Hematopoietic multipotent progenitor cell treated with erythropoietin and hydrocortisone succinate and interleukin-3 and kit ligand, for 6 days (in vitro differentiated cells): ENCODE measurements around the gene MAT1A.
"Not testable (repeated sequence)": the region's sequence is repeated elsewhere in the genome, so short reads cannot be mapped to it uniquely, and the experiment has no call there.

ENCODE experiments used
- DNase-seq: peaks from one replicate; pipeline ENCODE4 v3.0.0-alpha.2; 2015

The MAT1A gene

DNA sequence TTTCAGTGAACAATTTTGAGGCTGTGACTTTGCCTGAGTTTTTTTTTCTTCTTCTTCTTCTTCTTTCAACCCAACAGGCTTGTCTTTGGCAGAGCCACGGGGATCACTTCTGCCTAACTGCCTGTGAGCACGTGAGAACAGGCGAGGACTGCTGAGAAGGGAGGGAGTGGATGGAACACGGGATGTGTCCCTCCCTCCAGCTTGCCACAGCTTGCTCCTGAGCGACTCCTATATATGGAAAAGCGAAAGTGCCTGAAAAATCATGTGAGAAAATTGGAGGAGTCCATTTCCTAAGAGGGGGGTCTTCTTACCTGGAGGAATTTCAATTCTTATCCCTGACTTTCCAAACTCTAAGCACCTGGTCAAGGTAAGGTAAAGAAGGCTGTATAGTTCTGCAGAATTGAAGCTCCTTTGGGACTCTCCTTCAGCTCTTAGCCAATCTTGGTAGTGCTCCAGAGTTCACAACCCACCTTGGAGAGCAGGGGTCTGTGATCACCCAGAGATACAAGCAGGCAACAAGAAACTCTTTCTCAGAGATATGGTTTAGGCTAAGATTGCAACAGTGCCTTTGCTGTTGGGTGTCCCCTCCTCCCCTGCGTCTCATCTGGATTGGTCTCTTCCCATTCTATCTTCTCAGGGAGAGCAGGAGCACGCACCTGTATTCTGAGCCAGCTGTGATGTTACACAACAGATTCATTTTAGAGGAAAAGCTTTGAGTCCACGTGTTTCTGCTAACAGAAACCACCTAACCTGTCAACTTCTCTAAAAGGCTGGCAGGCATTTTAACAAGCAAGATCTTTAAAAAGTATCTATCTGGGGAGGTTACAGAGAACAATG is at the start of gene MAT1A:
TSS of gene MAT1A (minus strand) at position 208 of the 837 bp plus-strand sequence. CDS start 235 bp downstream, outside the sequence.
- no peak for DNase-seq

DNA sequence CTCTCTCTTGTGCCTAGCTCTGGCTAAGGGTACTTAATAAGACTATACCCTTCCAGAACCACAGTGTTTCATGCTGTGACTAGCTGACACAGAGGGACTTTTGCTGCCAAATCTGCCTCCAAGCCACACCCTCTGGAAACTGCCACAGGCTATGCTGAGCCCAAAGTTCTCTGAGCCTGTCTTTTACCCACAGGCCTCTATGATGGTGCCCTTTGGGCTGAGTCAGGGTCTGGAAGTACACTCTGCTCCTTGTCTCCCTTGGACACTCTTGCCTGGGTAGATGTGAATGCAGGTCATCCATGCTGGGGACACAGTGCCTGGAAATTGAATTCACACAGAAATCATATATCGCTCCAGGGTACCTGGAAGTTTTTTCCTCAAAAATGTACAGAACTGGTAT is 44.5 kb upstream of the MAT1A start:
- no peak for DNase-seq

DNA sequence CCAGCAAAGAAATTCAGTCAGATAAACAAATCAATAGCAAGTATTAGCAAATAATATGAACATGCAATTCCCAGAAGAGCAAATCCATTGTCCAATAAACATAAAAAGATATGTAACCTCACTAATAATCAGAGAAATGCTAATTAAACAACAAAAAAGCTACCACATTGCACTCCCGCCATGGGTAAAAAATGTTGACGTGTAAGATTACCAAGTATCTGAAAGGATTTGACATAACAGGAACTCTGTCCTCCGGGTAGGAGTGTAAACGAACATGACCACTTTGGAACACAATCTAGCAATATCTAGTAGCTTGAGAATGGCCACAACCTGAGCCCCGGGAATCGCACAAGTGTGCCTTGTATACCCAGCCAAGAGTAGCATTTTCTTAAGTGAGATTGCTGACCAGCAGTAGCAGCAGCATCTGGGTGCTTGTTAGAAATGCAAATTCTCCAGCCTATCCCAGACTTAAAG is 35.5 kb upstream of the MAT1A start:
- no peak for DNase-seq

DNA sequence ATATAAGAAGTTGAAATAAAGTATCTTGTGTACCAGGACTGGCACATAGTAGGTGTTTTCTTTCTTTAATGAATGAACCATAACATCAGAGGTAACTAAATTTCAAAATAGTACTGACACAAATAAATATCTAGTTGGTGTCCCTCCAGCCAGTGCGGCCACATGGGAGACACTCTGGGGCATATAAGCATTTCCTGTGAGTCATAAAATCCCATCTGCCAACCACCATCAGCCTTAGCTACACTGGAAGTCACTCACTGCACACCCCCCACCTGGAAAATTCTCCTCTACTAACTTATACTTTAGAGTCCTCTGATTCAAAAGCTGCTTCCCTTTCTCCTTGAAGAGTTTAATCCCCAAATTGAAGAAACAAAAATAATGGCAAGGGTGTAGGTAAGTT is 34.6 kb upstream of the MAT1A start:
- no peak for DNase-seq

DNA sequence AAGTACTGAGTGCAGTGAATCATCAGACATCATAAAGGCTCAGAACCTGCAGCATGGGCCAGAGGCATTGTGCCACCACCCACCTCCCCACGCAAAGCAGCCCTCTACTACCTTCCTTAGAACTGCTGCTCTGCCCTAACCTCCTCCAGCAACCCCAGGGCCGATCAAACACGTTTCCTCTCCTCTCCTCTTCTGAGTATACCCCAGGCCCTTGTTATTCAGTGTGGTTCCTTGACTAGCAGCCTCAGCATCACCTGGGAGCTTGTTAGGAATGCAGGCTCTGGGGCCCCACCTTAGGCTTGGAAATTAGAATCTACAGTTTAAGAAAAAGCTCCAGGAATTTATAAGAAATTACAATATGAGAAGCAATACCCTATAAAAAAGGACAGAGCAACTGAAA is 33.9 kb upstream of the MAT1A start:
- no peak for DNase-seq

DNA sequence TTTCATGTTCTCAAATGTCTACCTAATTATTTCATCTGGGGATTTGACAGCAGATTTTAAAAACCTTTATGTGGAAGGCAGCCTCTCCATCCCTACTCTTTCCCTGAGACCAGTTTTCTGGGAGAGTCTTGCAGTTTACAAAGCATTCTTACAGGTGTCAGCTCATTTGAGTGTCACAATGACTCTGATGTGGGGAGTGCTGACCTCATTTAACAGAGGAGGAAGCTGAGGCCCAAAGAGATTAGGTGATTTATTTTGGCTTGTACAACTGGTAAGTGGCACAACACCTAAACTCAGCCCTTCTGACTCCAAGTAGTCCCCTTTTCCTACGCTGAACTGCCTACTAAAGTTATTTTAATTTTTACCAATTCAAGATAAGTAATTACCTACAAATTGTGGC is 33.3 kb upstream of the MAT1A start:
- no peak for DNase-seq

DNA sequence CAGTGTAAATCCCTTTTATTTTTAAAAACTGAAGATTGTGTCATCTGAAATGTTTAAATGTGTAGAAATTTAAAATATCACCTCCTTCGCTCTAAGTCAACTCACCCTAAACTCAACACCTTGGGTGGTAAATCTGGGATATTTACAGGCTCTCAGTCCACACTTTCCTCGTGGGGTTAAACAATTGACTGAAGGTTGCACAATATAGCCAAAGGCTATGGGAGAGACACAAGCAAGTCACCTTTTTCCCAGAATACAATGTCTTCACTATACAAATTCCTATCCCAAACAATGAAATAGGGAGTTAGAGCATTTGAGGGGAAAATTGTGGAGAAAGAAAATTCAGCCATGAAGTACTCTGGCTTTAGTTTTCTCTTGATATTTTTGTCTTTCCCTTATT is 32.7 kb upstream of the MAT1A start:
- no peak for DNase-seq

DNA sequence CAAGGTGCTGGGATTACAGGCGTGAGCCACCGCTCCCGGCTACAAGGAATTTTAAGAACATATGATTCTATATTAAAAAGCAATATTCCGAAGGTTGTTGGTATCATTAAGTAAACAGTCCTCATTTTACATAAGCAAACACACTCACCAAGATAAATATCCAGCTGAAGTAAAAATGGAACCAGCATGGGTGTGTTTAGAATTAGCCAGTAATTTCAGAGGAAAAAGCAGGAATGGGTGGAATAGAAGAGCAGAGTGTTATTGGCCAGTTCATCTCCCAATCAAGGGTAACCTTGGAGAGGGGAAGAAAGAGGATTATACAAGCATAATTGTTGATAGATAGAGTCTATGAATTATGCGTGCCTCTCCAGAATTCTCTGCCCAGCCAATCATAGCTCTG is 31.7 kb upstream of the MAT1A start:
- DNase-seq = no peak

DNA sequence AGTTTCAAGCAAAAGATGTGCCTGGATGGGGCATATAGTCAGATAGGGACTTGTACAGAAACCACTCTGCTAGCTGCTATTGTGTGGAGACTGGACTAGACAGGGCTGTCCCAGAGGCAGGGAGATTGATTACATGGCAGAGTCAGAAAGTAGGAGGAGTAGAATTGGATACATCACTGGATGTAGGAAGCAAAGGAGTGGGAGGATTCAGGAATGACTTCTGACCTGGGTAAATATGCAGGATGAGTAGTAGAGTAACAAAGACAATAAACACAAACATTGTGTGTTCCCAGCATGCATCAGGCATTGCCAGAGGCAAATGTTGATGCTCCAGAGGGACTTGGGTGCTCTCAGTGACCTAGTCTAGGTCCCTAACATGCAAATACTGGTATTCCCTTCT is 30.9 kb upstream of the MAT1A start:
- no peak for DNase-seq

DNA sequence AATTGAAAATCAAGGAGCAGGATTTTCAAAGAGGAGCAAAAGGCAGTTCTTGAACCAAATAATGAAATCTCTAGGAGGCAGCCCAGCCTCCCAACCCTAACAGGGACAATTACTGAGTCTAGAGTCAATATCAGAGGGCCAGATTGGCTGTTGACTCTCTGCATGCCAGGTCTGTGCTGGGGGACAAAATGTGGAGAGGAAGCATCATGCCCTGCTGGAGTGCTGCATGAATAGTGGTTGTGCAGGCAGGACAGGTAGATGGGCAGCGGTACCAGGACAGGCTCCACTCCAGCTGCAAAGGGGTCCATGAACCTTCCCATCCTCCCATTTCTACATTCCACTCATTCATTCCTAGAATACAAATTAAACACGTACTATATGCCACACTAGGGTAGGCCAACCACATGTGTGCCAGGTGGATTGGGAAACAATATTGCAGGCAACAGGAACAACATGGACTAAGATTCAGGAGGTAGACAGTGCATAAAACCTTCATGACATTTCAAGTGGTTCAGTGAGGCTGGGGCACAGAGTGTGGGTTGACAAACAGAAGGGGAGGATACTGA is 30.4 kb upstream of the MAT1A start:
- DNase-seq = no peak

DNA sequence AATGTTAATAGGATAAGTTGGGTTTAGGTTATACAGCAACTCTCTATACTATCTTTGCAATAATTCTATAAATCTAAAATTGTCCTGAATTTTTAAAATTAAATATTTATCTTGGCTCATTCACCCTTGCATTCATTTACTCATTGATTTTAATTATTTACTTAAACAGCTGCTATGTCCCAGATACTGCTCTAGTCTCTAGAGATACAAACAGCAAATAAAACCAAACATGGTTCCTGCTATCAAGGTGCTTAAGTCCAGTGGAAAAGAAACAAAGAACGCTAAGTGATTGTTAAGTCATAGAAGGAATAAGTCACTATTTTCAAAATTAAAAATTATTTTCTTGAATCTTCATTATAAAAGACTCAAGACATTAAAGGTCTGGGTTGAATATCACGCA is 29.9 kb upstream of the MAT1A start:
- DNase-seq = no peak

DNA sequence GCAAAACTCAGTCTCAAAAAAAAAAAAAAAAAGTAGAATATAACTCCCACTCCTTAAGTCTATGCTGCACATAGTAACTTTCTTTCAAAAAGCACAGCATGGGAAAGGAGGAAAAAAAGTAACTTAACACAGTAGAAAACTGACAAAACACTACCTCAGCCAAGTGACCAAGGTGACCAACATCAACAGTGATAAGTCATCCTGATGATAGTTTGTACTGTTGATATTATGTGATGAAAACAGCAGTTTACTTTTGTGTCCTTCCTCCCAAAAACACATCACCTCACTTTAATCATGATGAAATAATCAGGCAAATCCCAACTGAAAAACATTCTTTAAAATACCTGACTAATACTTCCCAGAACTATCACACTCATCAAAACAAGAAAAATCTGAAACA is 29.3 kb upstream of the MAT1A start:
- no peak for DNase-seq

DNA sequence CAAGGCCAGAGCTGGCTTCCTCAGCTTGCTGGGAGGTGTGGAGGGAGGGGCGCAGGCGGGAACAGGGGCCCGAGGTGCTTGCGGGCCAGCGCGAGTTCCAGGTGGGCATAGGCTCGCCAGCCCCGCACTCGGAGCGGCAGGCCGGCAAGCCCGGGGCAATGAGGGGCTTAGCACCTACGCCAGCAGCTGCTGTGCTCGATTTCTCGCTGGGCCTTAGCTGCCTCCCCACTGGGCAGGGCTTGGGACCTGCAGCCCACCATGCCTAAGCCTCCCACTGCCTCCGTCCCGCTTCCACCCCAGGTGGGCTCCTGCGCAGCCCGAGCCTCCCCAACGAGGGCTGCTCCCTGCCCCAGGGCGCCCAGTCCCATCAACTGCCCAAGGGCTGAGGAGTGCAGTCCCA is 25.9 kb upstream of the MAT1A start:
- DNase-seq = no peak

DNA sequence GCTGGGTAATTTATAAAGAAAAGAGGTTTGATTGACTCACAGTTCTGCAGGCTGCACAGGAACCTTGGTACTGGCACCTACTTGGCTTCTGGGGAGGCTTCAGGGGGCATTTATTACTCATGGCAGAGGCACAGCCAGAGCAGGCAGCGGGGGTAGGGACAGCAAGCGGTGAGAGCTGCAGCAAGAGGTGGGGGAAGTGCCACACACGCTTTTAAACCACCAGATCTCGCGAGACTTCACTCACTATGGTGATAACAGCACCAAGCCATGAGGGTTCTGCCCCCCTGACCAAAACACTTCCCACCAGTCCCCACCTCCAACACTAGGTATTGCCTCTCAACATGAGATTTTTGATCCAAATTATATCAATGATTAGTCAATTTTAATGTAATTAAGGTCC is 24.1 kb upstream of the MAT1A start:
- DNase-seq = no peak

DNA sequence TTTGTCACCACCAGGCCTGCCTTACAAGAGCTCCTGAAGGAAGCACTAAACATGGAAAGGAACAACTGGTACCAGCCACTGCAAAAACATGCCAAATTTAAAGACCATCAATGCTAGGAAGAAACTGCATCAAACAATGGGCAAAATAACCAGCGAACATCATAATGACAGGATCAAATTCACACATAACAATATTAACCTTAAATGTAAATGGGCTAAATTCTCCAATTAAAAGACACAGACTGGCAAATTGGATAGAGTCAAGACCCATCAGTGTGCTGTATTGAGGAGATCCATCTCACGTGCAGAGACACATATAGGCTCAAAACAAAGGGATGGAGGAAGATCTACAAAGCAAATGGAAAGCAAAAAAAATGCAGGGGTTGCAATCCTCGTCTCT is 16.5 kb upstream of the MAT1A start:
- not testable (repeated sequence) for DNase-seq

DNA sequence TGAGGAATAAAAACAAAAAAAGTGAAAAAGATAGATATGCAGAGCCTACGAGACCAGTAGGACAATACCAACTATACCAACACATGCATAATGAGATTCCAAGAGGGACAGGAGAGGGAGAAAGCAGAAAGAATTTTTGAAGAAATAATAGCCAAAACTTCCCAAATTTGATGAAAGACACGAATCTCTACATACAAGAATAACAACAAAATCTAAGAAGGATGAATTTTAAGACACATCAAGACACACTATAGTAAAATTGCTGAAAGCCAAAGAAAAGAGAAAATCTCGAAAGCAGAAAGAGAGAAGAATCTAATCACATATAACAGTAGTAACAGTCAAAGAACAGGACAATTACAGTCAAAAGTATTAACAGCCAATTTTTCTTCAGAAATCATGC is 7.5 kb upstream of the MAT1A start:
- no peak for DNase-seq

DNA sequence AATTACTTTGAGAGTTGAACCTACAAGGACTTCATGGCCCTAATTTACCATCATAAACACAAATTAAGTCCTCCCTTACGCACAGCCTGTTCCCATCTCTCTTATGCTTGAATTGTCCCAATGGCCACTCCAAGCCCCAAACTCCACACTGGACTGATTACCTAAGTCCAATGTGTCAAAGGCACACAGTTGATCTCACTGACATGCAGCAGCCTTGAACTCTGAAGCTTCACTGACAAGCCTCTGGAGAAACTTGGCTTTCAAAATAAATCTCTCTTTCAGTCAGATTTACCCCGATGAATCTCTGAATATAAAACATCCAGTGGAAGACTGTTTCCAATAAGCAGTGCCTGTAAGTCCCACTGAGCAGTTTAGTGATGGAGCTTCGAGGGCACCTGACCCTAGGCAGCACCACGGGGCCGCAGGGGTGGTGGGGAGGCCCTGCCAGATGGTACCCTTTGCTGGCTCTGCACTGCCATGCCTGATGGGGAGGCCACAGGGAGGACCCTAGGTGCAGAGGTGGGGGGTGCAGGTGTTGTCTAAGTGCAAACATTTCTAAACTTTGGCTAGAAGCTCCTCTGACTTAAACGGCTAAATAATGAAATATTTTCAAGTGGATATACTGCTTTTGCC is 3.3 kb upstream of the MAT1A start:
- DNase-seq = no peak

DNA sequence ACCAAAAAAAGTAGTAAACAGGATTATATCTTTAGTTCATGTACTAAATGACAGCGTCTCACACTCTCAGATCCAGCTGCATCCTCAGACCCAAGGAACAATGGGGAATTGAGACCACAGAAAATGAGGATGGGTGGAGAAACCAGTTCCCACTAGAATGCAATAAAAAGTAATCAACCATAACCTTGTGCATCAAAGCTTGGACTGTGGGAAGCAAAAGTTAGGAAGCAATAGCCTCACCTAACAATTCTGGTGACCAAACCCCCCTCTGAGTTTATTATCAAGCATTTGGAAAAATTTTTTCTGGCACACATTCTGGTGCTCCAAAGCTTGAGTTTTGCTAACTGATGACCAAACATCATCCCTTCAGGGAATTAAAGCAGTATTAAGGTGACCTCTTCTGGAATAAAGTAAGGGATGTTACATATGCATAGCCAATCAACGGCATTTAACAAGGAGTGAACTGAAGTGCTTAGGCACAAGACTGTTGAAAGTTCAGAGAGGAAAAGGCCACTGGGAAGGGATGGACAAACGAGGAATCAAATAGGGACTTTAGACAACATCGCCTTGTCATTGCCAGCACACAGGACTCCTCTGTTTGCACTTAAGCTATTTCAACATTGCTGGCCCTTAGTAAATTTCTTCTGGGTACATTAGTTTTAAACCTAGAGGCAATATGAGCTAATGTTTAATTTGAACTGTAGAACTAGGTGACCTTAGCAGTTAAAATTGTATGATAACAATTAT is 1.2 kb upstream of the MAT1A start:
- DNase-seq = no peak

DNA sequence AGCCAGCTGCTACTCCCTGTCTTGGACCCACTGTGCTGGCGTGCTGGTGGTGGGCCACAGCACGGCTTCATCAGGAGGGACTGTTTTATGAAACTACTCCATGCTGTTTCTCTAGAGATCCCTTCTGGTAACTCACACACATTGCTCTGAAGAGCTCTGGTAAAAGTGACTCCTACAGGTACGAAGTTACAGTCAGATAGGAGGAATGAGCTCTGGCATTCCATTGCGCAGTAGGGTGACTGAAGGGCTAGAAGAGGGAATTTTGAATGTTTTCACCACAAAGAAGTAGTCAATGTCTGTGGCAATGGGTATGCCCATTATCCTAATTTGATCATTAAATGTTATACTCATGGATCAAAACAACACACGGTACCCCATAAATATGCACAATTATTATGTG is 609 bp downstream of the MAT1A start:
- no peak for DNase-seq

DNA sequence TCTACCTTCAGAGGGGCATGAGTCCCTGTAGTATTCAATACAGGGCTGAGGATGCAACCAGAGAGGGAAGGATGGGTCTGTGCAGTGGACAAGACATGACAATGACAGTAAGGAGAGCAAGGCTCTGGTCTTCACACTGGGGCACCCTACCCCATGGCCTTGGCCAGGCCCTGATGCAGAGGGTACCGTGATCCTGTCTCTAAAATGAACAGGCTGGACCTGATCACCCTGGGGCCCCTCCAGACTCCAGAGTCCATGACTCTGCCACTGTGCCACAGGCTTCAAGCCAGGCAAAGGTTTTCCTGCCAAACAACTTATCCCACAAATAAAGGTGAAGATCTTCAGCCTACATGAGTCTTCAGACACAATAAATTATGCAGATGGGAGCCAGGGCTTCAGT is 4.9 kb downstream of the MAT1A start:
- no peak for DNase-seq

DNA sequence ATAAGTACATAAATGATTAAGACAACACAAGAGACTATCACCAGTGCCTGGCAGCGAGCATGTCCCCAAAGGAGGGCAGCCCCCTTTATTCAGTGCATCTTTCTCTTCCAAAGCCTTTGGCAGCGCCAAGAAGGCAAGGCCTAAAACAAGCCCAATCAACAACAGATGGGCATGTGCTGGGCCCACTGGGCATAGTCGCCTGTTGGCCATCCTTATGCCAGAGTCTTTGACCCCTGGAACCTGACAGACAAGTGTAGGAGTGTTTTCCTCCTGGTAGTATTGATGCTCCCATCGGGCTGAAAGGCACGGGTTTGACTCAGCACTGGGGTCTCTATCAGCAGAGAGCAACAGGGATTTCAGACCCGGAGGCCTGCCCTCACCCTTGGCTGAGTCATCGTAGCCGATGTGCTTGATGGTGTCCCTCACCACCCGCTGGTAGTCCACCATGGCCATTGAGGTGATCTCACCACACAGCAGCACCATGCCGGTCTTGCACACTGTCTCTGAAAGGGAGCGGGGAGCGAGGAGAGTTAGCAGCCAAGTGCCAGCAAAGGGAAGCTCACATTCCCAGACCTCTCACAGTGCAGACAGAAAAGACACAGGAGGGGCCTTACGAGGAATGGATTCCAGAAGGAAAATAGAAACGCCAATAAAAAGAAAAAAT is 5.8 kb downstream of the MAT1A start:
- DNase-seq = no peak

DNA sequence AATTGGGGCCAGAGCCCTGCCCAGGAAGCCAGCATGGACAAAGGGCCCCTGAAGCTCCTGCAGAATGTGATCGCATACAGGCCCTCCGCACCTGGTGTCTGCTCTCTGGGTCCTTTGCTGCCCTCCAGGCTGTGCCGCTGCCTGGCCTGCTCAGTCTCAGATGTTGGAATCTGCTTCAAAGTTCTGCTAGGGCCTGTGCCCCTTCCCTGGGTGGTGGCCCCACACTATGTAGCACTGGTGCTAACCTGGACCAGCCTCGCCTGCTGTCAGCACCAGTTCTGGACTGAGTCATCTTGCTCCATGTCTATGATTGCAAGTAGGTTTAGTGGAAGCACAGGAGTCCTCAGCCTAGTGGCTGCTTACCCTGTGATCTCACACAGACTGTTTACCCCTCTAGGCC is 6.3 kb downstream of the MAT1A start:
- no peak for DNase-seq
